VCaP (cell line): ENCODE measurements around the gene MAP3K15.
"Not testable (repeated sequence)": the region's sequence is repeated elsewhere in the genome, so short reads cannot be mapped to it uniquely, and the experiment has no call there.

ENCODE experiments used
- H3K27ac ChIP-seq: fragments of 450-650 bp; 2 replicates; pipeline ENCODE4 v1.5.1; 2017
- CTCF ChIP-seq: fragments of 450-650 bp; conservative IDR thresholded peaks from 2 replicates; pipeline ENCODE4 v1.5.1; 2017; ENCODE audit warnings: mild to moderate bottlenecking, moderate library complexity

Gene MAP3K15

GRCh38 chrX:19448077-19448476, 67.2 kb downstream of the MAP3K15 start:
- no peak overlapping the region for H3K27ac ChIP-seq
- no peak for TF ChIP-seq CTCF

GRCh38 chrX:19446397-19446796, 68.9 kb downstream of the MAP3K15 start:
- no peak for TF ChIP-seq CTCF
- H3K27ac ChIP-seq: no peak overlapping the region

- not testable (repeated sequence) for H3K27ac ChIP-seq
These were observed 69.5 kb downstream of the MAP3K15 start for GRCh38 chrX:19445772-19446171.

- TF ChIP-seq CTCF: no peak
- H3K27ac ChIP-seq: no peak overlapping the region
These were observed 71.3 kb downstream of the MAP3K15 start for GRCh38 chrX:19443869-19444526.

GRCh38 chrX:19440713-19441112, 74.6 kb downstream of the MAP3K15 start:
- TF ChIP-seq CTCF: no peak
- H3K27ac ChIP-seq: no peak overlapping the region

GRCh38 chrX:19422661-19423060, 92.6 kb downstream of the MAP3K15 start:
- H3K27ac ChIP-seq: not testable (repeated sequence)

GRCh38 chrX:19410259-19410658, 105.0 kb downstream of the MAP3K15 start:
- H3K27ac ChIP-seq: no peak overlapping the region
- no peak for TF ChIP-seq CTCF

- no peak overlapping the region for H3K27ac ChIP-seq
- TF ChIP-seq CTCF: no peak
These were observed 111.6 kb downstream of the MAP3K15 start for GRCh38 chrX:19403696-19404095.

GRCh38 chrX:19392703-19393102, 122.6 kb downstream of the MAP3K15 start:
- no peak overlapping the region for H3K27ac ChIP-seq

More at GRCh38 chrX:19392703-19393102, 122.6 kb downstream of the MAP3K15 start:
- no peak for TF ChIP-seq CTCF
